Left ventricle myocardium superior (tissue), 1 donor: ENCODE measurements around the gene UQCC3. TPM values are rescaled to one million over a fixed set of nuclear protein-coding genes. Genes with fewer than 3 reads are reported as not detected.
"Not testable (repeated sequence)": the region's sequence is repeated elsewhere in the genome, so short reads cannot be mapped to it uniquely, and the experiment has no call there.

ENCODE experiments used
- ATAC-seq: fragments of 200-7000 bp; cut with Tn5 transposase; one replicate; pipeline ENCODE4 v1.9.1; 2020; ENCODE audit warnings: mild to moderate bottlenecking, moderate library complexity
- DNase-seq: peaks from one replicate; pipeline ENCODE4 v3.0.0-alpha.2; 2020
- intact Hi-C: fragments of 100-400 bp; cut with micrococcal nuclease; formaldehyde crosslinking; loops from one replicate; pipeline ENCODE4 v1.11.0; 2022
- total RNA-seq: library from RNA; stranded (reverse); fragmentation: NEBNext Ultra II Directional; extraction: Animal tissue kit (Norgen Biotek cat#: 25700); gene quantifications from one replicate; pipeline ENCODE4 v1.2.1, GENCODE V29; 2021
- donor health status: DM: no; HTN: yes; CAD: no; lungs with severe emphysema.

Gene UQCC3
- total RNA-seq, 1 donor from 2014 or later, result 7.7 TPM

DNA sequence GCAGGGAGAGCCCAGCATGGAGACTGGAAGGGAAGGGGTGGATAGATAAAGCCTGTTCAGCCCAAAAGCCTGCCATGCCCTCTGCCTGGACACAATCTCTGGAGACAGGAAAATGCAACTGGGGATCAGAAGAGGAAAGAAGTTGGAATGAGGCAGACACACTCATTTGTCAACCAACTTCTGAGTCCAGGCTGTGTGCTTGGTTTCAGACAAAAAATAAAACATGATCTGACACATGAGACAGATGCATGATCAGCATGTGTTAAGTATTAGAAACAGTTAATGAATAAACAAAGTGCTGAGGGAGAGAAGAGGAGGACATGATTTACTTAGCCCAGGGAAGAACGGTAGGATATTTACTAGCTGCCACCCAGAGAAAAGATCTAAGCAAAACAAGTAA lies 17.0 kb downstream of the UQCC3 start:
- ATAC-seq (no peak), DNase-seq (no peak)
- intact Hi-C loops, result no loop called here

- peak; percentile 81 for DNase-seq
- intact Hi-C loops, result no loop called here
- peak; percentile 89 for ATAC-seq
These were observed 18.1 kb downstream of the UQCC3 start, which contains the start of gene LRRN4CL for GRCh38 chr11:62689421-62690183. TSS of gene LRRN4CL (minus strand) at chr11:62689530. CDS start at chr11:62688508, 1,022 bp downstream.

DNA sequence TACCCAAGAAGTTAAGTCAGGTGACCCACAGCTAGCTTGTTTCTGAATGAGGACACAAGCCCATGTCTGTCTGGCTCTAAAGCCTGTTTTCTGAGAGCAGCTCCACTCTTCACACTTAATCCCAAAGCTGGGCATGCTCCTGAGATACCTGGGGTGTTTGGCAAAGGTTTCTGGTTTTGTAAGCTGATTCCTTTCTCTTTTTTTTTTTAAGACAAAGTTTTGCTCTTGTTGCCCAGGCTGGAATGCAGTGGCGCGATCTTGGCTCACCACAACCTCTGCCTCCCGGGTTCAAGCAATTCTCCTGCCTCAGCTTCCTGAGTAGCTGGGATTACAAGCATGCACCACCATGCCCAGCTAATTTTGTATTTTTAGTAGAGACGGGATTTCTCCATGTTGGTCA lies 22.2 kb downstream of the UQCC3 start:
- ATAC-seq, intact Hi-C loops, DNase-seq: not testable (repeated sequence)

DNA sequence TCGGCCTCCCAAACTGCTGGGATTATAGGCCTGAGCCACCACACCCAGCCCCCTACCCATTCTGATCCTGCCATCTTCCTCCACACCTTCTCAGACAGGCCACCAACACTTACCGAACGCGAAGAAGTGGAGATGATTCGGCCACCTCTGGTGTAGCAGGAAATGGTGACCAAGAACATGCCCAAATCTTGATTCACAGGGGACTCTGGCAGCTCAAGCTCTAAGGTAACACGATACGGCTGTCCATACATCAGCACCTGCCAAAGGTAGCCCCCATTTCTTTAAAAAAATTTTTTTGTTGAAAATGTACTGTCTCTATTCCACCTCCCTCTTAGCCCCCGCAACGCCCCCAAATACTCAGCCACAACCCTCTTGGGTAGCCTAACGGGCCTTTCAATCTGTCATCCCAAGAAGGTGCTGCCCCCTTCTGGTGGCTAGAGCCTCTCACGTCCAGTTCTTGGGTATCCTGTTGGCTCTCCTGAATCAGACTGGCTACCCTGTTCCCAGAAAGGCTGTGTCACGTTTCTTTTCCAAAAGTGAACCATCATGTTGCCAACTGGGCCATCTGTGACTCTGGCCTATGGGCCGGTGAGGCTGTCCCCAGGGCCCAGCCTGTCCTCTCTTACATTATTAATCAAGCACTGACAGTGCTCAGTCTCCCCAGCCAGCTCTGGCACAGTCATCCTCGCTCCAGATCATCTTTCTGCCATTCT lies 23.1 kb downstream of the UQCC3 start:
- intact Hi-C loops, result no loop called here
- DNase-seq (peak; percentile 83), ATAC-seq (peak; percentile 80)

GRCh38 chr11:62702246-62702645 lies 30.8 kb downstream of the UQCC3 start:
- ATAC-seq, result no peak
- intact Hi-C loops, result no loop called here
- DNase-seq, result no peak

DNA sequence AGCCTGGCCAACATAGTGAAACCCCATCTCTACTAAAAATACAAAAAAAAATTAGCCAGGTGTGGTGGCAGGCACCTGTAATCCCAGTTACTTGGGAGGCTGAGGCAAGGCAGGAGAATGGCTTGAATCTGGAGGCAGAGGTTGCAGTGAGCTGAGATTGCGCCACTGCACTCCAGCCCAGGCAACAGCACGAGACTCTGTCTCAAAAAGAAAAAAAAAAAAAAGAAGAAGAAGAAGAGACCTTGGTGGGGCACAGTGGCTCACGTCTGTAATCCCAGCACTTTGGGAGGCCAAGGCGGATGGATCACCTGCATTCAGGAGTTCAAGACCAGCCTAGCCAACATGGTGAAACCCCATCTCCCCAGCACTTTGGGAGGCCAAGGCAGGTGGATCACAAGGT lies 32.4 kb downstream of the UQCC3 start:
- ATAC-seq, intact Hi-C loops, DNase-seq: not testable (repeated sequence)

GRCh38 chr11:62705413-62705812 lies 33.9 kb downstream of the UQCC3 start:
- ATAC-seq, result no peak

DNA sequence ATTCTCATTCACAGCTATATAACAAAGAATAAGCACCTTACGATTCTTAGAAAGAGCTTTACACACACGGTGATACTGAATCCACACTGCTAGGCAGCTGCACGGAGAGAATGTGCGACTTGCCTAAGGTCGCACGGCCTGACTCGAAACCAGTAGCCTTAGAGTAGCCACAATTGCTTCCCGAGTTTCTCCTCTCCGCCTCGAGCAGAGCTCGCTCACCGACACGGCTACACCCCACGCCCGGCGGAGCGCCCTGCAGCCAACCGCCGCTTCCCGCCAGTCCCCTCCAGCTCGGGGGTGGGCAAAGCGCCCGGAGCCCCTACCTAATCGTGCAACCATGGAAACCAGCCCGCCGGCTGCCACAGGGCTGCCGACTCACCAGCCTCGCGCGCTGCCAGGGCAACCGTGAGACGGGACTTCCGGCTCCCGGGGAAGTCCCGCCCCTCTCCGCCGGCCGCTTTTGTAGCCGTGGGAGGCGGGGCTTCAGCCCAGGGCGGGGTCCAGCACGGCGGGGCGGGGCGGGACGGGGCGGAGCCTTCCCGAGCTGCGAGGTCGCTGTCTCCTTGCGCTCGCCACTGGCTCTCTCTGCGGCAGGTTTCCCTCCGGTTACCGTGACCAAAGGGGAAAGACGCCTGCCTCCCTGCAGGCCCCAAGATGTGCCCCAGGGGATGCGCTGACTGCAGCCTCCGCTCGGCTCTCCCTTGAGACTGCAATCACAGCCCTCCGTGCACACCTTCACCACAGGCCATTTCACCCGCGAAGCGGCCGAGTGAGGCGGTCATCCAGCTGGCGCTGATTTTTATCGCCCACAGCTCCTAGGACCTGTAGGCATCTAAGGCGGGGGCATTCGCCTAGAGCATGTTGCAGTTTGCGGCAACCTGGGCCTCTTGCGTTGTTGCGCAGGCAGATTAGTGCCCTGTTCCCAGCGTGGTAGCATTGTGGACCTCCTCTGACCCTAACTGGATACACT lies 34.7 kb downstream of the UQCC3 start:
- intact Hi-C loops, result no loop called here

More at GRCh38 chr11:62705413-62705812, 33.9 kb downstream of the UQCC3 start:
- DNase-seq, result no peak
- intact Hi-C loops, result no loop called here

GRCh38 chr11:62706850-62707247 lies 35.4 kb downstream of the UQCC3 start:
- DNase-seq (no peak), ATAC-seq (no peak)
- intact Hi-C loops, result no loop called here

More for the DNA sequence above, 34.7 kb downstream of the UQCC3 start:
- peak; percentile 98 for DNase-seq
- peak; percentile 84 for ATAC-seq

- ATAC-seq (no peak), DNase-seq (peak; percentile 37)
- intact Hi-C loops, result no loop called here
These were observed 35.9 kb downstream of the UQCC3 start, which contains the start of the genes BSCL2 and GNG3 for GRCh38 chr11:62707277-62707861. TSS of gene BSCL2 (minus strand) at chr11:62707424. CDS start at chr11:62707195, 229 bp downstream. TSS of gene GNG3 (plus strand) at chr11:62707676. CDS start at chr11:62708296, 620 bp downstream.

- intact Hi-C loops, result no loop called here
- DNase-seq (no peak), ATAC-seq (no peak)
These were observed 36.9 kb downstream of the UQCC3 start for GRCh38 chr11:62708392-62708791.

- peak; percentile 1 for ATAC-seq
These were observed 37.3 kb downstream of the UQCC3 start for GRCh38 chr11:62708793-62709192.

GRCh38 chr11:62709247-62710000 lies 38.0 kb downstream of the UQCC3 start:
- intact Hi-C loops, result no loop called here
- DNase-seq (peak; percentile 98), ATAC-seq (peak; percentile 81)

More at GRCh38 chr11:62708793-62709192, 37.3 kb downstream of the UQCC3 start:
- no peak for DNase-seq
- intact Hi-C loops, result no loop called here

- no peak for DNase-seq
- intact Hi-C loops, result no loop called here
- ATAC-seq, result no peak
These were observed 38.5 kb downstream of the UQCC3 start for GRCh38 chr11:62710001-62710345.

DNA sequence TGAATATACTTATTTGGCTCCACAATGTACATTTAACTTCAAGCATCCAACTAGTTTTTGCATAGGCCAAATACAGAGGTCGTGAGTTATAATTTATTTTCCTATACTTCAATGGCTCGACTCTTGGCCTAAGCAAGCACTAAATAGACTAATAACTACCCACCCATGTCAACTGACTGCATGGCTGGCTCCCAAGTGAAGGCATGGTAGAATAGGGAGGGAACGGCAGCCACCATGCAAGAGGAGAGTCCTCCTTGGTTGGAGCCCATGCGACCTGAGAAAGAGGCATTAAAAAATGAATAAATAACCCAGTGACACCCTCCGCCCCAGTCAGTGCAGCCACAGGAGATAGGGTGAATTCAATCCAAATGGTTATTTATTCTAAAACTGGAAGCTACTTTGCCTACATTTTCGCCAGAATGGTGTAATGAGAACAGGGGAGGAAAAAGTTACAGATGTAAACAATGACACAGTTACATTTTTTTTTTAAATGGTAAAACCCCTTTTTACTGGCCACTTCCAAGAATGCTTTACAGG lies 40.9 kb downstream of the UQCC3 start:
- intact Hi-C loops, result no loop called here
- no peak for ATAC-seq
- DNase-seq, result no peak

DNA sequence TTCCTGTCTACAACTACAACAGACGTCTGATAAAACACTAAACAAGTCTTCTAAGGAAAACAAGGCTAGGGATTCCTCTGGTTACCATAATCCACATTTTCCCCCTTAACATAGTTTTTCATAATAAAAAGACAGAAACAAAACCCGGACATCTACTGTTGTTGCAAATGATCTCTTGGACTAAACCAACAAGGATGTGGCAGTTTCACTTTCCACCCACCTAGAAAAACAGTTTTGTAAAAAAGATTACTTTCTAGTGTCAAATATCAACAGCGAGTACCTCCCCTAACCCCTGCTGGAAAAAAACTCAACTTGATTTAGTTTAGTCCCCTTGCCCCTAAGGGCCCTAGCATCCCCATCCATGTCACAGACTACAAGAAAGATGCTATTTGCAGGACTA lies 41.4 kb downstream of the UQCC3 start:
- DNase-seq (no peak), ATAC-seq (no peak)
- intact Hi-C loops, result no loop called here

DNA sequence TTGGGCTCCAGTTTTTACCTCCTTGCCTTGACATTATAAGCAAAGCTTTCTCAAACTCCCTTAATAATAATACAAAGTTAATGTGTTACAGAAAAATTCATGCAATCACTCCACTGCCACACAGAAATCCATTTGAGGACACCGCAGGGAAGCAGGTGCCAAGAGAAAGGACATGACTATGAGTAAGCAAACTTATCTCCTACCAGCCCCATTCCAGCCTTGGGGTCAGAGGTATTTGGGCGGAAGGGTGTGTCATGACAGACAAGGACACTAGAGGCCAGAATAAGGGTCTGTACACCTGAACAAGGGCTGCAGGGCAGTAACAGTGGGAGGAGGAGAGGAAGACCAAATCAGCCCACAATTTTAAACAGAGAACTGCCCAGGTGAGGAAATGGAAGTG lies 41.9 kb downstream of the UQCC3 start:
- intact Hi-C loops, result no loop called here
- DNase-seq (no peak), ATAC-seq (peak; percentile 13)
